Fibroblast of skin of right biceps (primary cell): ENCODE results near the gene NFASC.

ENCODE experiments used
- DNase-seq: peaks from one replicate; pipeline ENCODE4 v3.0.0-alpha.2; 2013

The NFASC gene

DNA sequence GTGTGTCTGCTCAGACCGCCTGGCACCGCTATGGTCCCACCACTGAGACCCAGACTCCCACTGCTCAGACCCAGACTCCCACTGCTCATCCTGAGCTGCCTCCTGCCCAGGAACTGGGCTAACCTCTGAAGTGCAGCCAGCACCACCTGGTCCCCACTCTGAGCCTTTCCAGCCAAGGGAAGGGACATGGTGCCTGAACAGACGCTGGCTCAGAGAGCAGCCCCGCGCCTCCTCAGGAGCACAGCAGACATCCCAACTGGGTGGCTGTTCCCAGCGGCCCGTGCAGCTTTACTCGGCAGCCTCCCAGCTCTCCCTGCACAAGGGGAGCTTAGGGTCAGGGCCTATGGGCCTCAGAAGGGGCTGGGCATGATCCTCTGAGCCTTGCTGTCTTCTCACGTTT is 144.6 kb downstream of the NFASC start:
- no peak for DNase-seq

DNA sequence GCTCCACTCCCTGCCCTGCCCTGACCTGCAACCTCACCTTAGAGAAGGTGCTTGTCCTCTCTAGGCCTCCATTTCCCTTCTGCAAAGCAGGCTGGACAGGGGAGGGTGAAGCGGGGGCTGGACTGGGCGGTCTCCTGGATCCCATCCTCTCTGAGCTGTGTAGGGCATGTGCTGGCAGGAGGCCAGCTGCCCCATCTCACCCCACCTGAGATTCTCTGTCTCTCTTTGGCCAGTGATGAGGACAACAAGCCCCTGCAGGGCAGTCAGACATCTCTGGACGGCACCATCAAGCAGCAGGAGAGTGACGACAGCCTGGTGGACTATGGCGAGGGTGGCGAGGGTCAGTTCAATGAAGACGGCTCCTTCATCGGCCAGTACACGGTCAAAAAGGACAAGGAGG is 145.4 kb downstream of the NFASC start:
- no peak for DNase-seq

DNA sequence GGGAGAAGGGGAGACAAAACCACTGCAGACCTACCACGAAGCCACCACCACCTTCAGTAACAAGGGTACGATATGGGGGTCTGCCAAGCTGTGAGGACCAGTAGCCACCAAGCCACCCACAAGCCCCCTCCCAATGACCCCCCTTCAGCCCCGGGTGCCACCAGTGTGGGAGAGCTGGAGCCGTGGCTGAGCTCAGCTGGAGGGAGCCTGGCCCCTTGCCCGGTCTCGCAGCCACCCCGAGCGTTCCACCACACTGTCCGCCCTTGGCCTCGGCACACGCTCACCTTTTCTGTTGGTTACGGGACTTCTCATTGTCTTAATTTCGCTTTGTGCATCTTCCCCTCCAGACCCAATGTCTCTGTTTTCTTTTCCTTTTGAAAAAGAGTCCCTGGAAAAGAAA is 145.9 kb downstream of the NFASC start:
- no peak for DNase-seq

DNA sequence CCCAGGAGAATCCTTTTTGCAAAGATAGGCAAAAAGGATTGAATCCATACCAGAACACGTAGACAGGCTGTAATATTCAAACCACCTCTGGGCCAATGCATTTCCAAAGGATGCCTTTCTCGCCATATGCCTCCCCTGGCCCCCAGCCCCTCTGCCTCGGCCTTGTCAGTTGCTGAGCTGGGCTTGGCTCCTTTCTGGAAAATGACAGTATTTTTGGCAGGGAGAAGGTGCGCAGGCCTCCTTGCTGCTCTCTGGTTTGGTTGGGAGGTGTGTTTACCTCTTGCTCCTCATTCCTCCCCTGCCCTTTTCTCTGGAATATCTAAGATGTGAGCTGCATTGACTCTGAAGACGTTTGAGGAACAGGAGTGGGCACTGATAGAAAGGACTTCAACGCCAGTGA is 146.3 kb downstream of the NFASC start:
- DNase-seq, result no peak

DNA sequence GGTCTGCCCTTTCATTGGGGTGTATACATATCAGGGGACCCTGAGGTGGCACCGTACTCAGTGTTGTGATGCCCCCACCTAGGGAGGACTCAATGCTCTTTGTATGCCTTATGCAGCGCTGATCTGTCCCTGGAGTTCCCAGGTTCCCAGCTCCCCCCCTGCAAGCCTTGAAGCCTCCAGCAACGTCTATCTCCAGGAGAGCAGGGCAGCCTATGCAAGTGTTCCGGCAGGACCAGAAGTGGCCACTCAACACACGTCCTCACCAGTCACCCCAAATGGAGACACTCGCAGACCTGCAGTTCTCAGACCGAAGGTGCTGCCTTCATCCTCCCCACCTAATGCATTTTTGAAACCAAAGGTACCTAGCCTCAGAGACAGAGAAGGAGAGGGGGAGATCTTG is 147.1 kb downstream of the NFASC start:
- DNase-seq, result no peak

DNA sequence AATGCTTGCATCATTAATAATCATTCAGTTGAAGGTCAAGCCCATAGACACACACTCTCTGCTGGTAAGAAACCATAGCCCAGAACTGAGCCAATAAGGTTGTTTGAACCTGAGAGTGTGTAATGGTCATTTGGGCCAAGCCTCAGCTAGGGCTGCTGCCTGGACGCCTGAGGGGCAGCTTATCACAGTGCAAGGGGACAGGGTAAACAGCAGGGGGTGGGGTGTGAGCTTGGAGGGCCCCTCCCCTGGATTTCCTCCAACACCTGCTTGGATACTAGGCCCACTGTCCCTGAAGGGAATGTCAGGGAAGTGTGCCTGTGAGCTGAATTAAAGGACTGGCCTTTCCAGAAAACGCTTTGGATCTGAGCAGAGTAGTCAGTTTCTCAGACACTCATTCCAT is 147.7 kb downstream of the NFASC start:
- DNase-seq, result no peak

DNA sequence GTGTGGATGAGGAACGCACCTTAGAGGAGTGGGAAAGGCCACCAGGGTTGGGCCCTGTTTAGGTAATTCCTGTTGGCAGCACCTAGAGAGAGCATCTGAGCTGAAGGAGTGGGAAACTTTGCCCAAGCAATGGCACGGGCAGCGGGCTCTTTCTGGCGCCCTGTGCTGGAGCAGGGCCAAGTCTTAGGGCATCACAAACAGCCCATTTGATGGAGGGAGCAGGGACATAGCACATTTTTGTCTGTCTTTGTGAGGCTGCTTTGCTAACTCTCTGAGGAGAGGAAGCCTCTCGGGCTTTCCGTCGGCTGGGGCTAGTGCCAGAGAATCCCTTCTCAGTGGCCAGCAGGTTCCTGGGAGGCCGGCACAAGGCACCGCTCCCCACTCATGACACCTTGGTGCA is 149.8 kb downstream of the NFASC start:
- no peak for DNase-seq

DNA sequence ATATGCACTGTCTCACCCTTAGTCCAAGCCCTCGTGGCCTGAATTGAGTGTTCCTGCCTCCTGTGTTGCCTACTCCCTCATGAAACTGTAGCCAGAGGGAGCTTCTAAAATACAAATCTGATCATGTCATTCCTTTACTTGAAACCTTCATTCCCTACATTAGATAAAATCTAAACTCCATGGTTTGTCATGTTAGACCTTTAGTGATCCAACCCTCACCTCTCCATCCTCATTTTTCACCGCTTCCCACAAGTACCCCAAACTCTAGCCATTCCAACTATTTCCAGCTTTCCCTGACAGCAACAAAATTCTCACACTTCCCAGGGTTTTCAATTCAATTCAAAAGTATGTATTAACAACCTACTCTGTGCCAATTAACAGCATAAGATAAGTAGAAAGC is 154.0 kb downstream of the NFASC start:
- no peak for DNase-seq

DNA sequence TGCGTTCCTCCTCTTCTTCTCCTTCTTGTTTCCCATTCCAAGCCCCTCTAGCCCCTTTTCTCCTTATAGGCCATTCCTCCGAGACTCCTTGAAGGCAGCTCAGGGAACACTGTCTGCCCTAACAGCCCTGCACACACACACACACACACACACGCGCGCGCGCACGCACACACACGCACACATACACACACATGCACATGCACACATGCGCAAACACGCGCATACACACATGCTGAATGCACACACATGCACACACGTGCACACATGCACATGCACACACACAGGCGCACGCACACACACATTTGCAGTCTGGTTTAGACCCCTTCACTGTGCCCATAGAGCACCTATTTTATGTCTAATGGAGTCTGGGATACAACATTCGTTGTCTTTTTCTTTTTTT is 154.6 kb downstream of the NFASC start:
- no peak for DNase-seq

DNA sequence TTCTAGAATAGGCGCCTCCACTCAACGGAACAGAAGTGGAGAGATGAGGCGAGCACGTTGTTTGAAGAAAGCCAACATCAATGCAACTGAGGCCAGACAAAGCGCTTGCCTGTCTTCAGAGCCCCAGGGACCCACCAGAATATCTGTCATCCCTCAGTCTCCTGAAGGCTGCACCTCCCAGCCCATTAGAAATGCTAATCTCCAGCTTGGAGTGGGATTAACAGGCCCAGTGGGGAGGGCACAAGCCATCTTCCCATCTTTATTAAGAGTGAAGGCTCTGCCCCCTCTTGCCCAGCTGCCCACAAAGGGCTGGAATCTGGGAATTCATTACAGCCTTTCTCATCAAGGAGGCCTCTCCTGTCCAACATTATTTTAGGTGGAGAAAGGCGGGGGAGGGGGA is 155.5 kb downstream of the NFASC start:
- DNase-seq, result no peak

DNA sequence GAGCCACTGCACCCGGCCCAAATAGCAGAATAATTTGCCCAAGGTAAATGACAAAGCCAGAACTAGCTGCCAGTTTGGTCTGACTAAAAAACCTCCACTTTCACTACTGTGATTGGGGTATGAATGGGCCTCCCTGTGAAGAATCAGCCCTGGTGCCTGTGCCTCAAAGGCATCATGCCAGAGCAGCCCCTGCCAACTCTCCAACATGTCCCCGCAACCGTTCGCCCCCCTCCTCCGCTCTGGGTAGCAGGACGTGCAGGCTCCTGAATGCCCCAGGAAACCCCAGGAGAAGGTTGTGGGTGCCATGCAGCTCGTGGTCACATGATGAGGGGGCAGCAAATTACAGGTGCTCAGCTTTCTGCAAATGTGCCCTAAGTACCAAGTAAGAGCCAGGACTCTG is 157.7 kb downstream of the NFASC start:
- no peak for DNase-seq

DNA sequence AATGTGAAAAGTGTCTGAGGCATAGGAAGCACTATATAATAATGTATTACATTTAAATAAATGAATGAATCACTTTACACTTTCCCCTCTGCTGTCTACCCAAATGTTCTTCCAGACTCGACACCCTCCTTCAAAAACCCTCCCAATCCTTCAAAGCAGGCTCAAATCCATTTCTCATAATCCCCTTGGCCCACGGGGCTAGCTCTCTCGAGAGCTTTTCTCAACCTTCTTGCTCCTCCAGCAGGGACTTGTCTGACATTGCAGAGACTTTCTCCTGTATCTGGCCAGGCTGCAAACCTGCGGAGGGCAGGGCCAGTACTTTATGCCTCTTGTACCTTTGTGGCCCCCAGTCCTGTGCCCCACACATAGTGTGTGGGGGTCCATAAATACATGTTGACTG is 158.3 kb downstream of the NFASC start:
- DNase-seq, result no peak

DNA sequence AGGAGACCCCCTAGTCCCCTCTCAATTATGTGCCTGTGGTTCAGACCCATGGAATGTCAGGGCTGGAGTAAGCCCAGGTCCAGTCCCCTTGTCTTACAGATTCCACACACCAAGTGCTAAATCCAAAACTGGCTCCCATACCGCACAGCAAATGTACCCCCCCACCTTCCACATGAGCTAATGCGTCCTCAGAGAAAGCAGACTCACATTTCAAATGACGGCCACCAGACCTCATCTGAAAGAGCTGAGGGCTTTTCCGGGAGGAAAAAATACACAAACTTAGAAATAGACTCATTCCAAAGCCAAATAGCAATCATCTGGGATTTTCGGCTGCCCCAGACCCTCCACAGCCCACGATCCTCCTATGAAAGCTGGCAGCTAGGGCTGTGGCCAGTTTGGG is 159.6 kb downstream of the NFASC start:
- no peak for DNase-seq

DNA sequence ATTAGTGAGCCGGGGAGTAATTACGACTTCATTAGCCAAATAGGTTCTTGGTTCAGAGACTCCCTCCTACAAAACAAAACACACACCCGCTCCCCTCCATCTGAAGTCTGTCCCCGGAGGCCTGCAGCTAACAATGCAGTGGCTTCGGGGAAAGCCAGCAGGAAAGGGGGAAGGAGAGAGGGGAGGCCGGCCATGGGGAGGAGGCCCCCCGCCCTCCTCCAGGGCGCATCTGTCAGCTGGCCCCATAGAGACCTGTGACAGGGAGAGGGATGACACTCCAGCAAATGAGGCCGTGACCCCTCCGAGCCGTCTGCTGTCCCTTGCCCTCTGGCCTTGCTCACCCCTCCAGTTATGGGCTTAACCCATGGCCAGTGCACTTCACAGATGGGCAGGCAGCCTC is 160.2 kb downstream of the NFASC start:
- no peak for DNase-seq

DNA sequence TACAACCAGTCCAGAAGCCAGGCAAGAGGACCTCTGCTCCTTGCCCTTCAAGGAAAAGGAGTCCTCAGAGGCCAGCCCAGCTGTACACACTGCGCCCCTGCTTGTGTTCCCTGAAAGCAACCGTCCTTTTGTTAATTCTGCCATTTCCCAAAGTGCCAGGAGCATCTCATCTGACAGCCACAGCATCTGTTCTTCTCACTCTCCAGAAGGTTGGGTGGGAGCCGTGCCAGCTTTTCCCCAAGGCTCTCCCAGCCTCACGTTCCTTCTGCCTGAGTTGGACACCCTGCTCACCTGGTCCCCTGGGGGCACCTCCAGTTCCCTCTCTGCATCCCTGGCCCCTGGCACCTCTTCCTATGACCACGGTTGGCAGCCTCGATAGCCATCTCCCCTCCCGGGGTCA is 161.8 kb downstream of the NFASC start:
- DNase-seq, result no peak

DNA sequence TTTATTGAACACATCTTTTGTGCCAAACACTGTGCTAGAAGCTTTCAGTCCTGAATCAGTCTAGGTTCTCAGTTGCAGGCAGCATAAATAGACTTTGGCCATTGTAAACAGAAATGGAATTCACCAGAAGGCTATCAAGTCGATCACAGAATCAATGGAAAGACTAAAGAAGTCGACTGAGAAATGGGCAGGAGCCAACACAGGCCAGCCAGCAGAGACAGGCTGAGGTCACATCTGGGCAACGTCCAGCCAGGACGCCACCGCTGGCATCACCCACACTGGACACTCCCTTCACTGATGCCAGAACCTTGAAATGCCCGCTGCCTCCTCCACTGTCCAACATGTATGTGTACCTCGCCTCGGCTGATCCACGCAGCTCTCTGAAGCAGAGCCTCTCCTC is 166.9 kb downstream of the NFASC start:
- no peak for DNase-seq

DNA sequence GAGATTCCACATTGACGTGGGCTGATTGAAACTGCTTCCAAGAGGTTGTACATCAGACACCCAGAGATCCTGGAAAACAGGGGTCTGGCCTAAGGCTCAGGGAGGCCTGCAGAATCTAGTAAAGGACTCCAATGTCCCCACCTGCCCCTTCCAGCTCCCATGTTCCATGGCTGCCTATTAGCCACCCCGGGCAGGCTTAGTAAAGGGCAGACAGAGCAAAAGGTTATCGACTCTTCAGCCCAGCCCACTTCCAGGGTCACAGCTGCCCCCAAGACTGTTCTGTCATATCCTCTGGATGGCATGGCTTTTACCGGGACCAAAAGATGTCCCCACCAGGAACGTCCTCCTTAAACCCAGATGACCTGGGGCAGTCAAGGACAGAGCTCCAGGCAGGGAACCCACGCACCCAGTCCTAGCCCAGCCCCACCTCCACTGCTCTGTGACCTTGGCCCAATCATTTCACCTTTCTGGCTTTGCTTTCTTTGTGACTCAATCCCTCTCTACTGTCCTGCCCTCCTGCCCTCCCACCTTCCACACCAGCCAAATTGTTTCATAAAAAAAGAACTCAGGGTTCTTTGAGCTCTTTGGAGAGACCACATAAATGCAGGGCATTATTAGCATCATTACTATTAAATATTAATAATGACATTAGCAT is 167.6 kb downstream of the NFASC start:
- no peak for DNase-seq

DNA sequence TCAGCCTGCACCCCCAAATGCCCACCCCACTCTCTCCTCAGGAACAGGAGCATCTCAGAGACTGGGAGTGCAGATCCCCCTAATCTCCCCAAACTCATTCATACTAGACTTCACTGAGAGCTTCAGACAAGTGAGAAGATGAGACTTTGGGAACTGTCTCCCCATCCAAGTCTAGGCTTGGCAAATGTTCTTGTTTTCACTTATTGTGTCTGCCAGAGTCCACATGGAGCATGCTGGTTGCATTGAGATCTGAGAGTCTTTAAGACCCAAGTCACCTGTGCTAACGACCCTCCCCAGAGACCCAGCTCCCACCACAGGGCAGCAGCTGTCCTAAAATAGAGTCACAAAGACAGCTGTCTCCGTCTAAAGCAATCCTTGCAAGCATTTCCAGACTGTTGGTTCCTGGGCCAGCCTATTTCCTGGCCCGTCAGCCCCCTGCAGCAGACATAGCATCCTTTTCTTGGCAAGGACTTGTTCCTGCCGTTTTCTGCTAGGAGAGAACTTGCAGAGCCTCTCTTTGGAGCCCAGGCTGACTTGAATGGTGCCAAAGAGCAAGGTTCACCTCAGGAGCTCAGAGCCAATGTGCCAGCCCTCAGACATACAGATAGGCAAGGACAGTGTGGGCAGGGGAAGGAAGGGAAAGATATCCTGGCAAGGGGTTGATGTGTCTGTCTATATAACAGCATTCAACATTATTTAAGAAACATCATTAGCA is 170.5 kb downstream of the NFASC start:
- no peak for DNase-seq

DNA sequence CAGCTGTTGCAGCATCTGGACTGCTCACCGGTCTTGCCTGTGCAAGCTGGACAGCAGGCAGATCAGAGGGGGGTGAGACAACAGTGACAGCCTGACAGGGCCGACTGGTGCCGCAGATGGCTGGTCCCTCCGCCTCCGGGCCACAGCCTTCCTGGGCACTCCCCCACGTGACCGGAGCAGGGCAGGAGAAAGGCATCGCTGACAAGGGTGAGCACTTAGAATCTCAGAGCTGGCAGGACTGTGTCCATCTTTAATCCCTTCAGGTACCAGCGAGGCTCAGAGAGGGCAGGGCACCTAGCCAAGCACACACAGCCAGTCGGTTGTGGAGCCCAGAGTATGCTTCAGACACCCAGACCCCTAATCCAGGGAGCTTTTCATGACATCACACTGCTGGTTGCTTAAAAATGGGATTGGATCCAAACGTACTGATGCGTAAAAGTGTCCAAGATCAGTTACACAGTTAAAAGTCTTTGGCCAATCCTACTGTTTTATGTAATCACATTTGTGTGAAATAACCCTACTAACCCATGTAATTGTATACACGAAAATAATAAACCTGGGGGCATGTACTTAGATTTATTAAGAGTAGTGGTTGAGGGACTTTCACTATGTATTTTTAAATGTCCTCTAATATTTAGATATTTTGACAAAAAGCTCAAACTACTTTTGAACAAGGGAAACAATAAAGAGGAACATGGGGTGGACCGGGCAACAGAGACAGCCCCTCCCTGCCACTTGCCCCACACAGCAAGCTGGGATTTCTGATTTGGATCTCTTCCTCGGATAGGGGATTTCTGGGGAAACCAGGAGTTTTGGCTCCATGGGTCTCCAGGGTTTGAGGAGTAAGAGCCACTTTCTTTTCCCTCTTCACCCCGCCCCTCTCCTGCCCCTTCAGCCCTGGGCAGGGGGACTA is 171.6 kb downstream of the NFASC start:
- DNase-seq, result no peak

DNA sequence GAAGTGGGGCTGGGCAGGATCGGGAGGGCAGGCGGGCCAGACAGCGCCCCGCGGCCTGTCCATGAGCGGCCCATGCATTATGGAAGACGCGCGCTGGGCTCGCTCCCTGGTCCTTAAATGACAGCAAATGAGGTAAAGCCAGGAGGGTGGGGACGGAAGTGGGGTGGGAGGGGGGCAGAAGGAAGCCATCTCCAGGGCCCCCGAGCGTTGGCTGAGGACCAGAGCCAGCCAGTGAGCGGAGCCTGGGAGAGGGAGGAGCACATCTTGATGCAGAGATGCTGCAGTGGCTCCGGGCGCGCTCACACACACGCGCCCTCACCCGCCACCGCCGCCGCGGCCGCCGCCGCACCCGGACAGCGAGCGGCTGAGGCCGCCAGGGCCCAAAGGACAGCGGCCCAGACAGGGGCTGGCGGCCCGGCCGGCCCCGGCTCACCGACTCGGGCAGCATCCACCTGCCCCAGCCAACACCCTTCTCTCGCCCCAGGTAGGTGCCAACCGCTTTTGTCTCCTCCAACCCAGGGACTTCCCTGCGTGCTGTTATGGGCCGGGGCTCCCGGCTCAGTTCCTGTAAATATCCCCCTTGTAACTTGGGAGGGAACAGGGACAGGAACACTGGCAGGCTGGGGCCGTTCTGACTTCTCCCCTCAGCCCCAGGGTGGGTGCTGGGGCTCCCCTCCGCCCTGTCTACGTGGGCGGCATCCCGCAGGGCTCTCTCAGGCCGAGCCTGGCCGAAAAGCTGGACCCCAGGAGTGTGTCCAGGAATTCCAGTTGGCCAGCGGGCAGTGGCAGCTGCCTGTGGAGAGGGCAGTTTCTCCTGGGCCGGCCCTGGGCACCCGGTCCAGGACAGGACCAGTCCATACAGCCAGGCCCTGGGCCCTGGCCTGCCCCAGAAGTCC is 172.5 kb downstream of the NFASC start, which contains the start of gene CNTN2:
TSS of gene CNTN2 (plus strand) at position 302 of the 896 bp plus-strand sequence. CDS start 9,974 bp downstream, outside the sequence.
- no peak for DNase-seq

DNA sequence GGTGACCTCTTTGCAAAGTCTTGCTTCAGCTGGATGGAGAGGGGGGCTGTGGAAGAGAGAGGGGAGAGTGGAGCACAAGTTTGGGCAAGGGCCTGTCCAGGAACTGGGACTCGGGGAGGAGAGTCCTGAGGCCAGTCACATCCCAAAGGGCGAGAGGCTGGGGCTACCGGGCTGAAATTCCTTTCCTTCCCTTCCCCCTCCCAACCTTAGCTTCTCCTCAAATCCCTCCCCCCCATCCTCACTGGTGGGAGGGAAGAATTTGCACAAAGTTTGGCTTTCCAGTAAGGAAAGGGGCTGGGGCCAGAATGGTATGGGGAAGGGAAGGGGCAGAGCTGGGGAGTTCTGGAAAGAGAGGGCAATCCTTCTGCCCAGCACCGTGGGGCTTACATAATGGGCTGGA is 173.2 kb downstream of the NFASC start:
- DNase-seq, result no peak

DNA sequence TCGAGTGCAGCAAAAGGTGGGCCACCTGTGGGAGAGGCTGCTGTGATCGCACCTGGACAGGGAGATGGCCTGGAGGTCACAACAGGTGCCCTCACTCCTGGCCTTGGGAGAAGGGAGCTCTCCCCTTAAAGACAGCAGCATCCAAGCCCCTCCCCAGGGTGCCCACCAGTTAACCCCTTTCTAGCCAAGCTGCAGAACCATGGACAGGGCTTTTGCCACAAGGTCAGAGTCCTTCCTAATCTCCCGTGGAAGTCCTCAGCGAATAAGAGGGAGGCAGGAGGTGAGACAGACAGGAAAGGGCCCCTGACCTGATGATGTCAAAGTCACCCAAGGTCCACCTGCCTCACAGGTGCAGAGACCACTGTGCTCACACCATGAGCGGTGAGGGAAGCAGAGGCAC is 174.1 kb downstream of the NFASC start:
- no peak for DNase-seq

DNA sequence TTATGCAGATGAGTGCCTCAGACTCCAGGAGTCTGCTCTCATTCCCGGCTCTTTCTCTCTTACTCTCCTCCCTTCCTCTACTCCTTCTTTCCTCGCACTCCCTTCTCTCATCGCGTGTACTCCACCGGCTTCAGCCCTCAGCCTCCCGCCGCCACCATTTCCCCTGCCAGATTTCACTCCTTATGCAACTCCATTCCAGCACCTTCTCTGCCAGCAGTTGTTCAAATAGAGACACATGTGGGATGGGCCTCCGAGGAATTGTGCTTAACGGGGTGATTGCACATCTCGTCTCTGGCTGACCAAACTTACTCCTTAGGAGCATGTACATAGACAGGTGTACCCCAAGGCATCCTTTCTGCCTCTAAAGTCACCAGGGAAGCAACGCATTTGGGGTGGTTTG is 174.5 kb downstream of the NFASC start:
- DNase-seq, result no peak
